GM12801 (cell line): ENCODE results near the gene GPR39.

Experiments
- TF ChIP-seq, protein P1 (sequence below): IDR thresholded peaks from one replicate; pipeline ENCODE4 v1.5.1; 2011; ENCODE audit warnings: control low read depth; ENCODE audit not compliant: insufficient read length; ENCODE audit errors: extremely low read depth

The GPR39 gene

DNA sequence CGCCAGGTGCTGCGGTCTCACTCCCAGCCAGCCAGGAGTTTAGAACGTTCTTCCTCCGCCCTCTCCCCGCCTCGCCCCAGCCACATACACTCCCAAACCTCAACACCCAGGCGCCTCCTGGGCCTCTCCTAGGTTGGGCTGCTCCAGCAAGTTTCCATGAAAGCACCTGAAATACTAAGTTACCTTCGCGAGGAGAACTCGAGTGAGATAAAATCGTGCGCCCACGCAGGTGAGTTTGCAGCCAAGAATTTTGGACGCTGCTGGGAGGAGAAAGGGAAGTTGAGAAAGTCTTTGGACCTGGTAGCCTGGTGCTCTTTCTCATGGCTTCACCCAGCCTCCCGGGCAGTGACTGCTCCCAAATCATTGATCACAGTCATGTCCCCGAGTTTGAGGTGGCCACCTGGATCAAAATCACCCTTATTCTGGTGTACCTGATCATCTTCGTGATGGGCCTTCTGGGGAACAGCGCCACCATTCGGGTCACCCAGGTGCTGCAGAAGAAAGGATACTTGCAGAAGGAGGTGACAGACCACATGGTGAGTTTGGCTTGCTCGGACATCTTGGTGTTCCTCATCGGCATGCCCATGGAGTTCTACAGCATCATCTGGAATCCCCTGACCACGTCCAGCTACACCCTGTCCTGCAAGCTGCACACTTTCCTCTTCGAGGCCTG lies at the start of gene GPR39:
TSS of gene GPR39 (plus strand) at position 83 of the 673 bp plus-strand sequence.
- TF ChIP-seq, protein P1, sequence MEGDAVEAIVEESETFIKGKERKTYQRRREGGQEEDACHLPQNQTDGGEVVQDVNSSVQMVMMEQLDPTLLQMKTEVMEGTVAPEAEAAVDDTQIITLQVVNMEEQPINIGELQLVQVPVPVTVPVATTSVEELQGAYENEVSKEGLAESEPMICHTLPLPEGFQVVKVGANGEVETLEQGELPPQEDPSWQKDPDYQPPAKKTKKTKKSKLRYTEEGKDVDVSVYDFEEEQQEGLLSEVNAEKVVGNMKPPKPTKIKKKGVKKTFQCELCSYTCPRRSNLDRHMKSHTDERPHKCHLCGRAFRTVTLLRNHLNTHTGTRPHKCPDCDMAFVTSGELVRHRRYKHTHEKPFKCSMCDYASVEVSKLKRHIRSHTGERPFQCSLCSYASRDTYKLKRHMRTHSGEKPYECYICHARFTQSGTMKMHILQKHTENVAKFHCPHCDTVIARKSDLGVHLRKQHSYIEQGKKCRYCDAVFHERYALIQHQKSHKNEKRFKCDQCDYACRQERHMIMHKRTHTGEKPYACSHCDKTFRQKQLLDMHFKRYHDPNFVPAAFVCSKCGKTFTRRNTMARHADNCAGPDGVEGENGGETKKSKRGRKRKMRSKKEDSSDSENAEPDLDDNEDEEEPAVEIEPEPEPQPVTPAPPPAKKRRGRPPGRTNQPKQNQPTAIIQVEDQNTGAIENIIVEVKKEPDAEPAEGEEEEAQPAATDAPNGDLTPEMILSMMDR = no peak

DNA sequence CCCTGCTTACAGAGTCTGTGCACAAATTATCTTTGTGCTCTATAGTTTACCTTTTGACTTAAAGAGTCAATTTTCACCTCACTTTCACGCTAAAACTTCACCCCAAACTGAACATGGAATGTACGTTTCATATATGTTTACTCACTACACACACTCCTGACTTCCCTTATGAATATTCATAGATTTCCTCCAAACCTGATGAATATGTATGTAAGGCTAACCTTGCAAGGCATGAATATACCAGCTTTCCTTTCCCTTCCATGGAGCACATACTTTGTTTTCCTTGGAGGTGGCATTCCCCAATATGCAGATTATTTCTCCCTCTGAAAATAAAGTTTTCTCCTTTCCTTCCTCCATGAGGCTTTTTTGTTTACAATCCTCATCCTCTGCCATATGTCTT lies 48.4 kb upstream of the GPR39 start:
- TF ChIP-seq, protein P1 = no peak

- TF ChIP-seq, protein P1 = no peak
Observed at GRCh38 chr2:132372276-132372675, 44.3 kb upstream of the GPR39 start.

- TF ChIP-seq, protein P1 = no peak
Observed at GRCh38 chr2:132373391-132374135, 43.0 kb upstream of the GPR39 start.

DNA sequence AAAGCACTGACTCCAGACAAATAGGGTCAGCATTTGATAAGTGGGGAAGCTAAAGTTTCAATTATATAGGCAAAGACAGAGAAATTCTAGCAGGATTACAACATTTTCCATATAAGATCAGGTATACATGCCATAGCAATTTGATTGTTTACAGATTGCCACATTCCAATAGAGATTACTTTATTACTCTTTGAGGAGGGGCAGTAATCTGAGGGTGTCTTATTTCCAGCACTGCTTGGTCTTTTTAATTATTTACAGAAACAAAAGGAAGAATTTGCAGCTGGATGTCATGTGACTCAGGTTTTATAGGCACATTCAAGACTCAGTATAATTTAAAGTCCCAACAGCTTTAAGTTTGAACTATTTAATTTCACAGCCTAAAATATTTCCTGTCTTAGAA lies 42.5 kb upstream of the GPR39 start:
- TF ChIP-seq, protein P1 = no peak

DNA sequence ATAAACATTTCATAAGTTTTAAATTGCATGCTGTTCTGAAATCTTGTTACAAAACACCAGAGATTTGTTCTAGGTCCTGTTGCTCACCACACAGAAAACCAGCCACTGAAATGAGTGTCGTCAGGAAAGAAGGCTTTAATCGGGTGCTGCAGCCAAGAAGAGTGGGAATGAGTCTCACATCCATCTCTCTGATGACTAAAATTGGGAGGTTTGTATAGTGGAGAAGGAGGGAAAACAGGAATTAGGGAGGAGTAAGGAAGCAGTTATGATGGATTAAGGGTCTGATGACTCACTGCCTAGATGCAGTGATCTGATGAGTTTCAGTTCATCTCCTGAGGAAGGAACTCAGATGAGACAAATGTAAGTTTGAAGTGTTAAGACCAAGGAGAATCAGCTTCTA lies 42.1 kb upstream of the GPR39 start:
- TF ChIP-seq, protein P1 = no peak

GRCh38 chr2:132374961-132375360 lies 41.6 kb upstream of the GPR39 start:
- TF ChIP-seq, protein P1 = no peak
